Endothelial cell of umbilical vein (primary cell): ENCODE data around the gene NCKAP5.

ENCODE experiments used
- EZH2 ChIP-seq: IDR thresholded peaks from 2 replicates; pipeline ENCODE4 v1.6.1; 2012; ENCODE audit warnings: borderline replicate concordance, low read depth, mild to moderate bottlenecking, moderate library complexity, low read length, inconsistent platforms; ENCODE audit not compliant: severe bottlenecking
- GATA2 ChIP-seq: IDR thresholded peaks from 2 replicates; pipeline ENCODE4 v1.7.0; 2011; ENCODE audit warnings: low read depth, mild to moderate bottlenecking, moderate library complexity, mixed read lengths, low read length; ENCODE audit not compliant: insufficient read length, insufficient read depth
- JUN ChIP-seq: IDR thresholded peaks from 2 replicates; pipeline ENCODE4 v1.6.1; 2011; ENCODE audit warnings: borderline replicate concordance, low read depth; ENCODE audit not compliant: insufficient read length, insufficient read depth
- MYC ChIP-seq: IDR thresholded peaks from one replicate; pipeline ENCODE4 v1.6.1; 2011; ENCODE audit warnings: mild to moderate bottlenecking, low read depth, low read length
- POLR2A ChIP-seq: IDR thresholded peaks from 2 replicates; pipeline ENCODE4 v1.6.1; 2012; ENCODE audit warnings: low read depth, mild to moderate bottlenecking, control low read depth, low read length
- POLR2AphosphoS5 ChIP-seq: IDR thresholded peaks from 2 replicates; pipeline ENCODE4 v1.6.1; 2012; ENCODE audit warnings: low read depth, mild to moderate bottlenecking, control low read depth, low read length, moderate library complexity; ENCODE audit not compliant: insufficient read depth
- TF ChIP-seq, protein P1 (sequence below), 2 donors: IDR thresholded peaks; 1 replicate in 1 of 2; 2 replicates in 1 of 2; pipeline ENCODE4 v1.5.1; 2011; ENCODE audit warnings: low read length in 2 of 2, mild to moderate bottlenecking in 2 of 2, moderate library complexity in 2 of 2, control low read depth in 1 of 2, inconsistent platforms in 1 of 2, low read depth in 1 of 2; ENCODE audit not compliant: insufficient read depth in 1 of 2; ENCODE audit errors: extremely low read depth in 1 of 2
- TF ChIP-seq, protein P2 (sequence below): IDR thresholded peaks from 2 replicates; pipeline ENCODE4 v1.6.1; 2011; ENCODE audit not compliant: insufficient read depth, insufficient read length

DNA sequence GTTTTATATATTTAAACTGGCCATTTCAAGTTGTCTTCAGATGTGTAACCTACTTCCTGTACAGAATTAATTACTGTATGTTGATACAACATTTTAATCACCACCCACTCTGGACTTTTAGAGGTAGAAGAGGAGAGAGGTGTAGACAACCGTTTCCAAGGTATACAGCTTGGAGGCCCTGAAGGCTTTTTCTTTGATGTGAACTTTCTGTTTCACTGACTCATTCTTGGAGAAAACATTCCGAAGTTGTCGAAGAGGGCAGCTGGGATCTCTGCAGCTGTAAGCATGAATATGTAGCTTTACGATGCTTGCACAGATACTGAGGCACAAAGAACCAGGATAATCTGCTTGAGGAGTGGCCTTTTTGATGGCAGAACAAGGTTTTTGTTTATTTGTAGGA is 137.0 kb downstream of the NCKAP5 start:
- no peak for TF ChIP-seq EZH2
- TF ChIP-seq, protein P1, sequence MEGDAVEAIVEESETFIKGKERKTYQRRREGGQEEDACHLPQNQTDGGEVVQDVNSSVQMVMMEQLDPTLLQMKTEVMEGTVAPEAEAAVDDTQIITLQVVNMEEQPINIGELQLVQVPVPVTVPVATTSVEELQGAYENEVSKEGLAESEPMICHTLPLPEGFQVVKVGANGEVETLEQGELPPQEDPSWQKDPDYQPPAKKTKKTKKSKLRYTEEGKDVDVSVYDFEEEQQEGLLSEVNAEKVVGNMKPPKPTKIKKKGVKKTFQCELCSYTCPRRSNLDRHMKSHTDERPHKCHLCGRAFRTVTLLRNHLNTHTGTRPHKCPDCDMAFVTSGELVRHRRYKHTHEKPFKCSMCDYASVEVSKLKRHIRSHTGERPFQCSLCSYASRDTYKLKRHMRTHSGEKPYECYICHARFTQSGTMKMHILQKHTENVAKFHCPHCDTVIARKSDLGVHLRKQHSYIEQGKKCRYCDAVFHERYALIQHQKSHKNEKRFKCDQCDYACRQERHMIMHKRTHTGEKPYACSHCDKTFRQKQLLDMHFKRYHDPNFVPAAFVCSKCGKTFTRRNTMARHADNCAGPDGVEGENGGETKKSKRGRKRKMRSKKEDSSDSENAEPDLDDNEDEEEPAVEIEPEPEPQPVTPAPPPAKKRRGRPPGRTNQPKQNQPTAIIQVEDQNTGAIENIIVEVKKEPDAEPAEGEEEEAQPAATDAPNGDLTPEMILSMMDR (IDR thresholded peaks at IDR 0.05; ENCODE audit: extremely low read depth in 1 of 2, insufficient read depth in 1 of 2, low read depth in 1 of 2, low read length in 2 of 2) = no peak
- TF ChIP-seq POLR2AphosphoS5 = no peak
- TF ChIP-seq POLR2A = no peak
- TF ChIP-seq, protein P2, sequence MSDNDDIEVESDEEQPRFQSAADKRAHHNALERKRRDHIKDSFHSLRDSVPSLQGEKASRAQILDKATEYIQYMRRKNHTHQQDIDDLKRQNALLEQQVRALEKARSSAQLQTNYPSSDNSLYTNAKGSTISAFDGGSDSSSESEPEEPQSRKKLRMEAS = no peak
- TF ChIP-seq MYC = no peak
- no peak for TF ChIP-seq JUN
- TF ChIP-seq GATA2 = no peak
